T47D (cell line): ENCODE measurements around the gene TAP2.
A peak's percentile ranks its signal among the peaks of the same experiment; 100 is the strongest.

Source experiments
- DNase-seq, 2 experiments: peaks; one replicate each; pipeline versions ENCODE4 v3.0.0 to v3.0.0-alpha.2; 2011 to 2012; ENCODE audit warnings: low read depth in 1 of 2, low spot score in 1 of 2
- JUND ChIP-seq: IDR thresholded peaks from 2 replicates; pipeline ENCODE4 v1.6.1; 2012; ENCODE audit warnings: low read depth
- in situ Hi-C: cut with HindIII; loops from 2 replicates; pipeline ENCODE4 v1.10.0; 2016; ENCODE audit warnings: low sequenced_read_pairs, low pct_unique_long_range_greater_than_20kb

The TAP2 gene

GRCh38 chr6:32840604-32841246, 2.2 kb upstream of the TAP2 start:
- in situ Hi-C loops: no loop called here
- DNase-seq: no peak
- no peak for TF ChIP-seq JUND

- in situ Hi-C loops: no loop called here
- no peak for DNase-seq
- TF ChIP-seq JUND: no peak
Observed at GRCh38 chr6:32839356-32839755, 817 bp upstream of the TAP2 start.

GRCh38 chr6:32837651-32838113, 857 bp downstream of the TAP2 start:
- no peak for DNase-seq
- TF ChIP-seq JUND: no peak
- in situ Hi-C loops: no loop called here

- in situ Hi-C loops: no loop called here
- TF ChIP-seq JUND: no peak
- no peak for DNase-seq
Observed at GRCh38 chr6:32836873-32837272, 1.7 kb downstream of the TAP2 start.

- no peak for DNase-seq
- no peak for TF ChIP-seq JUND
- in situ Hi-C loops: no loop called here
Observed at GRCh38 chr6:32835167-32835893, 3.2 kb downstream of the TAP2 start.

- in situ Hi-C loops: no loop called here
- no peak for DNase-seq
- TF ChIP-seq JUND: no peak
Observed at GRCh38 chr6:32833664-32834063, 4.9 kb downstream of the TAP2 start.

- in situ Hi-C loops: no loop called here
- TF ChIP-seq JUND: no peak
- DNase-seq: no peak
Observed at GRCh38 chr6:32832535-32832934, 6.0 kb downstream of the TAP2 start.

- DNase-seq: no peak
- in situ Hi-C loops: no loop called here
- TF ChIP-seq JUND: no peak
Observed at GRCh38 chr6:32830936-32831335, 7.6 kb downstream of the TAP2 start.

- no peak for DNase-seq
- in situ Hi-C loops: no loop called here
- TF ChIP-seq JUND: no peak
Observed at GRCh38 chr6:32830017-32830416, 8.5 kb downstream of the TAP2 start.

GRCh38 chr6:32829495-32829894, 9.0 kb downstream of the TAP2 start:
- DNase-seq: no peak
- in situ Hi-C loops: no loop called here

GRCh38 chr6:32827025-32827424, 11.5 kb downstream of the TAP2 start:
- no peak for TF ChIP-seq JUND
- no peak for DNase-seq
- in situ Hi-C loops: no loop called here

More at GRCh38 chr6:32829495-32829894, 9.0 kb downstream of the TAP2 start:
- TF ChIP-seq JUND: no peak

- TF ChIP-seq JUND: no peak
- DNase-seq: peak; percentile 30 to 73
- in situ Hi-C loops: no loop called here
Observed at GRCh38 chr6:32825966-32826365, 12.6 kb downstream of the TAP2 start.

GRCh38 chr6:32819729-32820128, 18.8 kb downstream of the TAP2 start:
- peak in 1 of 2 experiments; percentile 42 for DNase-seq

More at GRCh38 chr6:32819729-32820128, 18.8 kb downstream of the TAP2 start:
- TF ChIP-seq JUND: no peak
- in situ Hi-C loops: no loop called here
